DMS79 treated with DMSO at 0.1 percent for 48 hours (cell line): Measurements from ENCODE around the gene SNCA.

ENCODE experiments used
- DNase-seq: peaks from one replicate; lab custom pipeline; 2025; lab: John Stamatoyannopoulos, UW

Gene SNCA

GRCh38 chr4:89814362-89814761 is 22.6 kb downstream of the SNCA start:
- DNase-seq: no peak

- DNase-seq: no peak
Observed at GRCh38 chr4:89813197-89813596, 23.8 kb downstream of the SNCA start.

DNA sequence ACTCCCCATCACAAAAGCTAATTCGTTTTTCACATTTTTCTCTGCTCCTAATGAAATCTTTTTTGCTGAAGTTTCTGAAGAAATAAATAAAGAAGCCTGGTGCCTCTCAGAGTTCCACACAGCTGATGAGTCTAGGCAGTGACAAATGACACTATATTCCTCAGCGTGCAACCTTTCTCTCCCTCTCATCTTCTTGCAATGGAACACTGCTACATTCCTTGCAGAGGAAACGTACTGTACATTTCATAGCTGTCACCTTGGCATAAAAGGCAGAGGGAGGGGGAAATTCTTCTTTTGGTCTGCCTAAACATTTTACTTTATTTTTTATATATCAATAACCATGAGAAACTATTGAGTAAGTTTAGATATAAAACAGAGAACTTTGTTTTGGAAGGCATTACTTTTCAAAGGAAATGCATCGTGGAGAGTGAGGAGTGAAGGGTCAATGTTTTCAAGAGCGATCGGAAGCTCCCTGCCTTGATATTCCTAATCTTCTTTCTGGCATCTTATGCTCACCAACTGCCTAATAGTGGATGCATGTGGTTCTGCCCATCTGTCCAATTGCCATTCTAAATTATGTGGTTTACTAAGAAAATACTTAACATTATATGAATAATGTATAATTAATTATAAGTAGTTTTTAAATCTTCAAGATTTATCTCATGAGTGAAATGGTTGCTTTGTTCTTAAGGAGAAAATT is 29.4 kb downstream of the SNCA start:
- DNase-seq: no peak

DNA sequence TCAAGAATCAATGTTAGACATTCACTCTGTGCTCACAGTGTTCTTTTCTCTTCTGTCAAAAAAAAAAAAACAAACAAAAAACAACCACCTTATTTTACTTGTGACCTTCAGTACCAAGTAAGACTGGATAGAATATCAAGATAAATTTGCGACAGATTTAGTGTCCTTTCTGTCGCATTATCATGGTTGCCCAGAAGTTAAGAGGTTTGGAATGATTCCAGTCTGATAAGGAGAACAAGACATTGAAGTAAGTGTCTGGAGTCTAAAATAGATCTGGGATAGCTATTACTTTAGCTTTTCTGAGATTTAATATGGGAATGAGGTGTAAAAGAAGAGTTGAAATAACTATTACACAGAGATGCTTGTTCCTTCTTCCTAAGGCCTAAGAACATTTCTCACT is 31.7 kb downstream of the SNCA start:
- no peak for DNase-seq

GRCh38 chr4:89803915-89804314 is 33.0 kb downstream of the SNCA start:
- no peak for DNase-seq

GRCh38 chr4:89803036-89803435 is 33.9 kb downstream of the SNCA start:
- no peak for DNase-seq

DNA sequence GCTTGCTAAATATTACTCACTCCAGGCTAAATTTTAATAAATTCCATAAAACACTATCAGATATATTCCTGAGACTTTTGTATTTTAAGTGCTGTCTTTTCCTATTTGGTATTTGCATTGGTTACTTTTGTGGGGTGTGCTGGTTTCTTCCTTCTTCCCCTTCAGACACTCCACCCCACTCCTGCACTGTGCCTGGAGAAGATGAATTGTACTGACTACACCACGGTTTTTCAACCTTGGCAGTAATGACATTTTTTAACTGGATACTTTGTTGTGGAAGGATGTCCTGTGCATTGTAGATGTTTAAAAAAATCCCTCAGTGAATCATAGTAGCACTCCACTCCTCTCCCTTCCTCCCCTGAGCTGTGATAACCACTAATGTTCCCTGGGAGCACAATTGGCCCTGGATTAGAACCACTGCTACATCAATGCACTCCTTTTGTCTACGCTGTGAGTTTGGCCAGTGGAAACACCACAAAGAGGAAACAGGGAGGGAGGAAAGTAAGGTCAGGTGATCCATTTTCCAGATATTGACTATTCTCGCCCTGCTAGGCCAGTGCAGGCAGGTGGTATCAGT is 36.3 kb downstream of the SNCA start:
- no peak for DNase-seq

DNA sequence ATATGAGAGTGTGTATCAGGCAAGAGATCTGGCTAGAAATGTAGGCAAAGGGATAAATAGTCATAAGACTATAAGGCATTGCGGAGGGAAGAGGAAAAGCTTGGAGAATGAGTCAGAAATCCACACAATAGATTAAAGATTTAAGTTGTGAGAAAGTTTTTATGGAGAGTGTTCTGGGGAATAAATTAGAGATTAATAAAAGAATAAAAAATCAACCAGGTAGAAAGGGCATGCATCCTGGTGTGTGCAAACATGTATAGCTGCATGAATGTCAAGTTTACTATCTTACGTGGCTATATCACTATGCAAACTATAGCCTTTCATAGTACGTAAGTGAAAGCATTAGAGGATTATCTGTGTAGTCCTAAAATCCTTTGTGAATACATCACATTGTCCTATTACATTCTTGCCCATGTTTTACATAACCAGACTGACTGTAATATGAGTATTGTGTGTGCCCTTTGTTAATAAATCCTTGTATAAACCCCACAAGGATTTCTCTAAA is 36.9 kb downstream of the SNCA start:
- DNase-seq: no peak

GRCh38 chr4:89799071-89799470 is 37.9 kb downstream of the SNCA start:
- DNase-seq: no peak

DNA sequence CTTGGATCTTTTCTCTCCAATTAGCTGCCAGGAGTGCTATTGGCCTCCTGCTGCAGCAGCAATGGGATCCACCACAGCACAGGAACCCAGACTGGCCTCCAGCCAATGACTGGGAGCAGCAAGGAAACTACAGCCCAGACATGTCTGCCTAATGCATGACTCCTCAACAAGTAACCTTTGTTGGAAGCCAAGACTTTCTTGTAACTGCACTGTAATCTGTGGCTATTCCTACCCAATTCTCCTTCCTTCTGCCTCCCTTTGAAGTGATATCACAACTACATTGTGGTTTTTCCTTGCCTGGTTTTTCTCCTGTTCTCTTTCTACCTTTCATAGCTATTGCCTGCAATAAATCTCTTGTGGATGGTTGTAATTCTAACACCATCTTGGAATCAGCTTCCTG is 39.8 kb downstream of the SNCA start:
- no peak for DNase-seq

GRCh38 chr4:89788206-89789072 is 48.5 kb downstream of the SNCA start:
- peak; percentile 10 for DNase-seq

DNA sequence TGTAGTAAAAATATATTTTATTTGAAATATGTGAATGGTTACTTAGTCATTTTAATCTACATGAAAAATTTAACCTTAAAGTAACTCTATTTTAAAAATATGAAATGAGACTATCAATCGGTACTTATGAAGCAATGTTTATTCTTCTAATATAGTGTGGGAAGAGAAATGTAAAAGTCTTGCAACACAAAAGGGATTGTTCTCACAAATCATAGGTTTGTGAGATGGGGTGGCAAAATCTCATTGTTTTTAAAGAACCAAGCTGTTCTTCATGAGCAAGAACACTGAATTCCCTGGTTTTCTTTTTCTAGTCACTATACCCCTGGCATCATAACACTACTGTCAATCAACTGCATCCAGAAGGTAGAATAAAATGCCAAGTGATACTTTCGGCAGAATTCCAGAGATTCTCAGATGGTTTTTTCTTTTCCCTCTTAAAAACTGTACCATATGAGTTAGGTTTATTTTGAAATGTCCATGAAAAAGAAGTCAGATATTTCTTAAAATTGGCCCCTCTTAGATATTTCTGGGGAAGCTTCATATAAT is 52.2 kb downstream of the SNCA start:
- DNase-seq: no peak

DNA sequence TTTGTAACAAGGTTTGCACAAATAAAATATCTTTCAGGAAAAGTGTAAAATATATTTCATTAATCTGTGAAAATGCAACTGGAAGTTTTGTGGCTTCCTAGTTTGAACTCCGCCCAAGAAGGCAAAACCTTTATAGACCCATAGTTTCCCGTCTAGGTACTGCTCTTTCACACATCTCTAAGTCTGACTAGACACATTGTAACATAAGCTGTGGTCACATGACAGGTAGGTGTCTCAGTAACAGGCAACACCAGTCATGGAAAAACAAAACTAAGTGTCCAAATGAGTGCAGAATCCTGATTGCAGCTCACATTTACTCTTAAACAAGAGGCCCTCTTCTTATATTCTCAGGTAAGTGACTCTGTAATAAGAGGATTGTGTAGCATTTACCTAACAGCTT is 55.6 kb downstream of the SNCA start:
- DNase-seq: no peak

DNA sequence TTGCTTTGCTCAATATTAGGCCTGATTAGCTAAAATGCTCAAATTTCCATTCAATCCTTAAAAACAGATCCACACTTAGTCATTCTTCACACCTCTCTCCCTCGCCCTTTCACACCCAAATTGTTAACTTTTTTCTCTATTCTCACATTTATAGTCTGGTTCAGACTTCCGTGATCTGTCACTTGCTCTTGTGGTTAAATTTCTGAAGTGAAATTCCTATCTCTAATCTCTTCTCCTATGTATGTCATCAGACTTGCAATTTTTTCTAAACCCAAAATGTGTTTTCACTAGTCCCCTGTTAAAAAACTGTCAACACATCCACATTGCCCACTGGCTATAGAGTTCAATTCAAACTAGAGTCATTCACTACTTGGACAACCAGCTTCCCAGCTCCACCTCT is 63.2 kb downstream of the SNCA start:
- no peak for DNase-seq

- DNase-seq: no peak
Observed at GRCh38 chr4:89769856-89770255, 67.1 kb downstream of the SNCA start.

DNA sequence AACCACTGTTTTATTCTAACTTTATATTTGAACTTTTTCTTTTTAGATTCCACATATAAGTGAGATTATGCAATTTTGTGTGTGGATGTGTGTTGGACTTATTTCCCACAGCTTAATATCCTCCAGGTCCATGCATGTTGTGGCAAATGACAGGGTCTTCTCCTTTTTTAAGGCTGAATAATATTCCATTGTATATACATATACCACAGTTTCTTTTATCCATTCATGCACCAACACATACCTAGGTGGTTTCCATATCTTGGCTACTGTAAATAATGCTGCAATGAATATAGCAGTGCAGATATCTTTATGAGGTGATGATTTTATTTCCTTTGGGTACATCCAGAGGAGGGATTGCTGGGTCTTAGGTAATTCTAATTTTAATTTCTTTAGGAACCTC is 69.0 kb downstream of the SNCA start:
- no peak for DNase-seq

DNA sequence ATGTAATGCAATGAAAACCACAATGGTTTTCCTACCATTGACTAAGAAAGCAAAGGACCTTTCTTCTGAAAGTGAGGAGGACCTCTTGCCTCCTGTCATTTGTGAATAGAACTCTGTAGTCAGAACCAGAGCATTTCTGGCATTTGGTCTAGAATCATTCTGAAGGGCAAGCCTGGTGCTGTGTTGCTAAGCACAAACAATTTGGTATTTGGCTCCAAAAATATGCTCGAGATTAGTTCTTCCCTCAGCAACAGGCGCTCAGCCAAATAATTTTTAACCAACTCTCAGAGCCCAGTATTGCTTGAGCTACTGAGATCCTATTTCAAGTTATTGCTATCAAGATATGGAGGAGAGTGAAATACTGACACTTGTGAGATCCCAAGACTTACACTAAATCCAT is 71.0 kb downstream of the SNCA start:
- DNase-seq: peak; percentile 6

DNA sequence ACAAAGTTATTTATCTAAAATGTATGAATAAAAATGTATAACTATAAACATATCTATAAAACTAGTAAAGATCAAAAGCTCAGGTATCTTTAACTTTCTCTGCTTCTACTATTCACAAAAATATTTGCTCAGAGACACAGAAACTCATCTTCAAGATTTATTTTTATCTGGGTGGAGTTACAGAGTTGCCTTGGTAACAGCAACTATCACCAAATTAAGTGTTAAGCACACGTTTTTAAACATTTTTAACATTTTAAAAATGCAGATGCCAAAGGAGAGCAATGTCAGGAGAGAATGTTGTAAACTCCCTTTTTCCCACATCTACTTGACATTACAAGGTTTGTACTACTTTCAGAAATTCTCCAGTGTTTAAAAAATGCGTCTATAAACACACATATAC is 71.4 kb downstream of the SNCA start:
- DNase-seq: no peak

- DNase-seq: no peak
Observed at GRCh38 chr4:89762311-89762710, 74.7 kb downstream of the SNCA start.

GRCh38 chr4:89759426-89759825 is 77.5 kb downstream of the SNCA start:
- no peak for DNase-seq

GRCh38 chr4:89757154-89757719 is 79.7 kb downstream of the SNCA start:
- peak; percentile 60 for DNase-seq

GRCh38 chr4:89755220-89755619 is 81.7 kb downstream of the SNCA start:
- DNase-seq: no peak
